ENCODE results near the gene ITPK1. TPM values are rescaled to one million over a fixed set of nuclear protein-coding genes. Genes with fewer than 3 reads are reported as not detected.
"Not testable (repeated sequence)": the region's sequence is repeated elsewhere in the genome, so short reads cannot be mapped to it uniquely, and the experiment has no call there.

Gene ITPK1
- polyA plus RNA-seq, 1 of the 3 experiments (the other 2 are of a cell fraction), result 23.2 TPM

GRCh38 chr14:93131257-93131820 lies 15.6 kb upstream of the ITPK1 start:
- not testable (repeated sequence) for H3K79me2 ChIP-seq (ENCODE audit: insufficient read depth); H3K4me3 ChIP-seq (ENCODE audit: low read depth in 2 of 2, low read length in 1 of 2); H3F3A ChIP-seq (replicated peaks; ENCODE audit: insufficient read depth); H3K9ac ChIP-seq; H4K20me1 ChIP-seq (ENCODE audit: insufficient read depth); H3K36me3 ChIP-seq (replicated peaks in 1 of 2; ENCODE audit: control insufficient read depth in 1 of 2, insufficient read depth in 2 of 2, low read length in 1 of 2); H3K27ac ChIP-seq (ENCODE audit: low read depth in 2 of 2, low read length in 1 of 2); DNase-seq; H3K9me2 ChIP-seq; H3K9me3 ChIP-seq; H3K27me3 ChIP-seq (ENCODE audit: insufficient read depth); H3K4me1 ChIP-seq (ENCODE audit: control insufficient read depth in 1 of 2, insufficient read depth in 2 of 2, low read depth in 1 of 2, low read length in 1 of 2); H3K4me2 ChIP-seq; H2AFZ ChIP-seq (ENCODE audit: low read depth)
- ChIA-PET CTCF (interaction anchor here (0.6 to 13.3 kb wide), 13 partner anchors 11 to 488 kb away, joined by 3 to 236 read pairs (median 7); partner anchors contain the start of genes CHGA and ITPK1), POLR2A (interaction anchor here (1.1 to 1.5 kb wide), 2 partner anchors 188 to 198 kb away, joined by 4 read pairs; no protein-coding TSS in a partner anchor)
- 73% methylated on average over 5 of the region's 5 CpGs for WGBS (ENCODE audit: low lambda C conversion rate)

- ChIA-PET POLR2A (no interaction called here), CTCF (interaction anchor here (1.1 to 13.3 kb wide), 3 partner anchors 11 to 177 kb away, joined by 4 to 236 read pairs (median 5); partner anchors contain the start of gene ITPK1)
- TF ChIP-seq USF2 (IDR thresholded peaks at IDR 0.05; ENCODE audit: borderline replicate concordance, low read depth, low read length) (no peak), YY1 (IDR thresholded peaks at IDR 0.05; ENCODE audit: low read depth) (no peak), SMC3 (IDR thresholded peaks at IDR 0.05; ENCODE audit: low read depth, low read length) (no peak), CTCF (IDR thresholded peaks at IDR 0.05) (no peak), NFIC (IDR thresholded peaks at IDR 0.05; ENCODE audit: borderline replicate concordance) (no peak), NRF1 (IDR thresholded peaks at IDR 0.05; ENCODE audit: low read depth, low read length) (no peak), MAX (IDR thresholded peaks at IDR 0.05; ENCODE audit: low read depth) (no peak), GABPA (IDR thresholded peaks at IDR 0.05; ENCODE audit: low read depth) (no peak), JUND (IDR thresholded peaks at IDR 0.05) (no peak)
Measured at GRCh38 chr14:93128725-93129459, 13.2 kb upstream of the ITPK1 start.

More at GRCh38 chr14:93128725-93129459, 13.2 kb upstream of the ITPK1 start:
- H4K20me1 ChIP-seq (ENCODE audit: insufficient read depth), result no peaks in the 10 kb centered on the region
- H3K4me2 ChIP-seq, result no peak overlapping the region
- no peaks in the 10 kb centered on the region for H3K27me3 ChIP-seq (ENCODE audit: insufficient read depth)
- no peak overlapping the region for H2AFZ ChIP-seq (ENCODE audit: low read depth)
- no peak for DNase-seq
- no peaks in the 10 kb centered on the region for H3K36me3 ChIP-seq (replicated peaks in 1 of 2; ENCODE audit: control insufficient read depth in 1 of 2, insufficient read depth in 2 of 2, low read length in 1 of 2)
- no peaks in the 10 kb centered on the region for H3K9me3 ChIP-seq
- H3K4me3 ChIP-seq (ENCODE audit: low read depth in 2 of 2, low read length in 1 of 2), result no peak overlapping the region
- no peaks in the 10 kb centered on the region for H3K79me2 ChIP-seq (ENCODE audit: insufficient read depth)
- H3F3A ChIP-seq (replicated peaks; ENCODE audit: insufficient read depth), result no peaks in the 10 kb centered on the region
- H3K9me2 ChIP-seq, result no peaks in the 10 kb centered on the region
- no peak overlapping the region for H3K27ac ChIP-seq (ENCODE audit: low read depth in 2 of 2, low read length in 1 of 2)
- H3K4me1 ChIP-seq (ENCODE audit: control insufficient read depth in 1 of 2, insufficient read depth in 2 of 2, low read depth in 1 of 2, low read length in 1 of 2), result no peaks in the 10 kb centered on the region
- WGBS (ENCODE audit: low lambda C conversion rate), result 39% methylated on average over 3 of the region's 3 CpGs
- H3K9ac ChIP-seq, result no peak overlapping the region

Measured in SK-N-SH (cell line).